H1 (cell line): ENCODE data around the gene GABRG3. TPM values are rescaled to one million over a fixed set of nuclear protein-coding genes. Genes with fewer than 3 reads are reported as not detected.
A peak's percentile ranks its signal among the peaks of the same experiment; 100 is the strongest.

ENCODE experiments used
- CTCF ChIA-PET: fragments of 300-600 bp; sonication (Branson Sonifier 250); formaldehyde crosslinking; loops from one replicate; lab custom pipeline; 2021; ENCODE audit not compliant: partially characterized antibody; lab: Charles Lee
- POLR2A ChIA-PET: fragments of 300-600 bp; sonication (Branson Sonifier 250); formaldehyde crosslinking; loops from one replicate; lab custom pipeline; 2021; ENCODE audit warnings: inconsistent platforms; ENCODE audit not compliant: partially characterized antibody; lab: Charles Lee
- DNase-seq, 2 experiments: peaks; one replicate each; pipeline versions ENCODE4 v3.0.0 to v3.0.0-alpha.2; 2010 to 2022; ENCODE audit warnings: low spot score in 2 of 2, low read depth in 1 of 2, mixed read lengths in 1 of 2
- FAIRE-seq: peaks from 2 replicates; lab custom pipeline; 2011; peaks lifted over from hg19 to GRCh38; lab: Jason Lieb, UNC
- H2AFZ ChIP-seq: 2 replicates; pipeline ENCODE4 v1.8.1; 2012; ENCODE audit warnings: low read length, inconsistent platforms
- H2AK5ac ChIP-seq: 2 replicates; pipeline ENCODE4 v1.6.1; 2013; ENCODE audit warnings: low read depth, low read length
- H2BK120ac ChIP-seq: replicated peaks from 2 replicates; pipeline ENCODE3; 2013; ENCODE audit warnings: low read depth, low read length, inconsistent platforms
- H2BK12ac ChIP-seq: 2 replicates; pipeline ENCODE4 v1.6.1; 2013; ENCODE audit warnings: low read depth, low read length
- H2BK15ac ChIP-seq: 2 replicates; pipeline ENCODE4 v1.6.1; 2013; ENCODE audit warnings: low read length
- H2BK20ac ChIP-seq: 2 replicates; pipeline ENCODE4 v1.6.1; 2013; ENCODE audit warnings: low read length
- H2BK5ac ChIP-seq: 2 replicates; pipeline ENCODE4 v1.6.1; 2013; ENCODE audit warnings: low read depth, low read length
- H3K14ac ChIP-seq: 2 replicates; pipeline ENCODE4 v1.6.1; 2013; ENCODE audit warnings: inconsistent platforms; ENCODE audit not compliant: insufficient read length
- H3K18ac ChIP-seq: 2 replicates; pipeline ENCODE4 v1.6.1; 2013; ENCODE audit warnings: low read length; ENCODE audit errors: extremely low read depth
- H3K23ac ChIP-seq: 2 replicates; pipeline ENCODE4 v1.6.1; 2013; ENCODE audit warnings: inconsistent platforms; ENCODE audit not compliant: insufficient read length
- H3K23me2 ChIP-seq: 2 replicates; pipeline ENCODE4 v1.6.1; 2013; ENCODE audit warnings: low read depth, low read length
- H3K27ac ChIP-seq: 2 replicates; pipeline ENCODE4 v1.6.1; 2011; ENCODE audit warnings: low read depth, low read length, inconsistent platforms
- H3K27me3 ChIP-seq, 4 experiments: replicated peaks in 1 of 4; 1 replicate in 1 of 4; 2 replicates in 3 of 4; pipeline versions ENCODE4 v1.6.1 to v1.8.1; 2011 to 2013; ENCODE audit warnings: low read length in 3 of 4, mild to moderate bottlenecking in 3 of 4, inconsistent platforms in 2 of 4, mixed read lengths in 2 of 4, moderate library complexity in 1 of 4; ENCODE audit not compliant: control insufficient read depth in 3 of 4, insufficient read depth in 3 of 4; ENCODE audit errors: extremely low read depth in 1 of 4
- H3K36me3 ChIP-seq, 4 experiments: 2 replicates each; pipeline versions ENCODE4 v1.6.1 to v1.8.1; 2011 to 2013; ENCODE audit warnings: mild to moderate bottlenecking in 4 of 4, low read length in 3 of 4, moderate library complexity in 2 of 4, control low read depth in 1 of 4, inconsistent platforms in 1 of 4; ENCODE audit not compliant: insufficient read depth in 4 of 4, control insufficient read depth in 2 of 4
- H3K4ac ChIP-seq: replicated peaks from 2 replicates; pipeline ENCODE3; 2013; ENCODE audit warnings: low read length, low read depth, mixed read lengths, inconsistent platforms; ENCODE audit not compliant: insufficient read length
- H3K4me1 ChIP-seq, 4 experiments: replicated peaks in 1 of 4; 1 replicate in 1 of 4; 2 replicates in 3 of 4; pipeline versions ENCODE4 v1.6.1 to v1.8.1; 2011 to 2013; ENCODE audit warnings: low read length in 3 of 4, inconsistent platforms in 2 of 4, mixed read lengths in 1 of 4; ENCODE audit not compliant: insufficient read depth in 4 of 4, control insufficient read depth in 3 of 4
- H3K4me2 ChIP-seq, 2 experiments: 2 replicates each; pipeline versions ENCODE4 v1.6.1 to v1.8.1; 2011 to 2013; ENCODE audit warnings: low read depth in 2 of 2, low read length in 2 of 2, control low read depth in 1 of 2, inconsistent platforms in 1 of 2, mild to moderate bottlenecking in 1 of 2; ENCODE audit not compliant: insufficient read depth in 1 of 2
- H3K4me3 ChIP-seq, 4 experiments: fragments of 200-600, 300-600 bp in 1 of 4; sonication (generic), shearing (Covaris generic), sonication (Bioruptor Twin) in 1 of 4; 2 replicates each; pipeline versions ENCODE4 v1.5.1 to v1.8.1; 2011 to 2016; ENCODE audit warnings: low read length in 4 of 4, low read depth in 3 of 4, control low read depth in 2 of 4, inconsistent platforms in 2 of 4, mild to moderate bottlenecking in 2 of 4, mixed read lengths in 1 of 4, moderate library complexity in 1 of 4; ENCODE audit not compliant: insufficient read depth in 2 of 4; ENCODE audit errors: extremely low read depth in 1 of 4
- H3K56ac ChIP-seq: replicated peaks from 2 replicates; pipeline ENCODE3; 2013; ENCODE audit warnings: low read depth, mild to moderate bottlenecking, mixed read lengths, low read length, inconsistent platforms; ENCODE audit not compliant: insufficient read length
- H3K79me1 ChIP-seq: 2 replicates; pipeline ENCODE4 v1.6.1; 2013; ENCODE audit warnings: low read depth, low read length, control low read depth
- H3K79me2 ChIP-seq, 2 experiments: 2 replicates each; pipeline versions ENCODE4 v1.6.1 to v1.8.1; 2012 to 2013; ENCODE audit warnings: low read length in 2 of 2, mild to moderate bottlenecking in 2 of 2, inconsistent platforms in 1 of 2; ENCODE audit not compliant: insufficient read depth in 2 of 2, control insufficient read depth in 1 of 2
- H3K9ac ChIP-seq, 4 experiments: replicated peaks in 1 of 4; 1 replicate in 1 of 4; 2 replicates in 3 of 4; pipeline versions ENCODE4 v1.6.1 to v1.8.1; 2011 to 2013; ENCODE audit warnings: low read depth in 3 of 4, low read length in 3 of 4, control low read depth in 2 of 4, mild to moderate bottlenecking in 2 of 4, moderate library complexity in 2 of 4, inconsistent platforms in 1 of 4; ENCODE audit errors: extremely low read depth in 1 of 4
- H3K9me3 ChIP-seq, 2 experiments: 2 replicates each; pipeline versions ENCODE4 v1.6.1 to v1.8.1; 2012 to 2013; ENCODE audit warnings: mild to moderate bottlenecking in 2 of 2, moderate library complexity in 2 of 2, control low read depth in 1 of 2, inconsistent platforms in 1 of 2, low read depth in 1 of 2, low read length in 1 of 2, mixed read lengths in 1 of 2; ENCODE audit not compliant: insufficient read depth in 2 of 2
- H4K20me1 ChIP-seq, 2 experiments: replicated peaks in 1 of 2; 2 replicates each; pipeline versions ENCODE3 to v1.8.1; 2011 to 2013; ENCODE audit warnings: inconsistent platforms in 2 of 2, low read length in 2 of 2, mild to moderate bottlenecking in 1 of 2; ENCODE audit not compliant: insufficient read depth in 2 of 2, control insufficient read depth in 1 of 2
- H4K5ac ChIP-seq: 2 replicates; pipeline ENCODE4 v1.6.1; 2013; ENCODE audit warnings: low read length, low read depth, mixed read lengths, inconsistent platforms; ENCODE audit not compliant: insufficient read length
- H4K8ac ChIP-seq: 2 replicates; pipeline ENCODE4 v1.8.0; 2013; ENCODE audit warnings: mild to moderate bottlenecking, moderate library complexity, low read length, inconsistent platforms; ENCODE audit not compliant: insufficient read depth; ENCODE audit errors: extremely low read depth
- H4K91ac ChIP-seq: replicated peaks from 2 replicates; pipeline ENCODE3; 2013; ENCODE audit warnings: low read length, mixed read lengths, inconsistent platforms; ENCODE audit not compliant: insufficient read length
- EP300 ChIP-seq, 2 experiments: IDR thresholded peaks; 1 replicate in 1 of 2; 2 replicates in 1 of 2; pipeline ENCODE4 v1.6.1; 2011 to 2012; ENCODE audit warnings: low read depth in 2 of 2, low read length in 2 of 2, mild to moderate bottlenecking in 2 of 2, borderline replicate concordance in 1 of 2, inconsistent platforms in 1 of 2, moderate library complexity in 1 of 2
- FOSL1 ChIP-seq: IDR thresholded peaks from 2 replicates; pipeline ENCODE4 v1.6.1; 2011; ENCODE audit warnings: mild to moderate bottlenecking, low read depth, low read length, moderate library complexity; ENCODE audit not compliant: insufficient read depth
- JUN ChIP-seq: IDR thresholded peaks from 2 replicates; pipeline ENCODE4 v1.6.1; 2011; ENCODE audit warnings: low read depth, mild to moderate bottlenecking, improper control_type of control experiment, low read length
- KDM4A ChIP-seq: IDR thresholded peaks from one replicate; pipeline ENCODE4 v1.7.1; 2012; ENCODE audit warnings: low read depth, mild to moderate bottlenecking, moderate library complexity, low read length, inconsistent platforms; ENCODE audit not compliant: severe bottlenecking
- NANOG ChIP-seq: IDR thresholded peaks from 2 replicates; pipeline ENCODE4 v1.6.1; 2011; ENCODE audit warnings: low read length, low read depth, mild to moderate bottlenecking, inconsistent platforms; ENCODE audit not compliant: insufficient read depth, poor library complexity, severe bottlenecking
- POU5F1 ChIP-seq: IDR thresholded peaks from 2 replicates; pipeline ENCODE4 v1.6.1; 2011; ENCODE audit warnings: low read depth, mild to moderate bottlenecking, low read length, moderate library complexity
- RXRA ChIP-seq: IDR thresholded peaks from 2 replicates; pipeline ENCODE4 v1.6.1; 2011; ENCODE audit warnings: low read depth, mild to moderate bottlenecking, low read length, moderate library complexity; ENCODE audit not compliant: insufficient read depth
- SP1 ChIP-seq: IDR thresholded peaks from 2 replicates; pipeline ENCODE4 v1.6.1; 2011; ENCODE audit warnings: low read depth, low read length
- TBP ChIP-seq: IDR thresholded peaks from 2 replicates; pipeline ENCODE4 v1.6.1; 2011; ENCODE audit warnings: low read depth, low read length, improper control_type of control experiment
- ZNF274 ChIP-seq: IDR thresholded peaks from 2 replicates; pipeline ENCODE4 v1.7.0; 2012; ENCODE audit warnings: low read length, borderline replicate concordance; ENCODE audit errors: extremely low read depth
- WGBS, 2 experiments: shearing (Covaris generic) in 1 of 2; methylation state at CpG; one replicate each; pipeline versions ENCODE4 v1.1.6 to v1.1.7; 2013 to 2015; ENCODE audit warnings: low lambda C conversion rate in 2 of 2, mixed read lengths in 2 of 2, inconsistent platforms in 1 of 2, low coverage in 1 of 2, missing lambda C conversion rate in 1 of 2; ENCODE audit not compliant: insufficient replicate concordance in 2 of 2, insufficient coverage in 1 of 2, insufficient read length in 1 of 2; ENCODE audit errors: extremely low coverage in 1 of 2, missing lambda C conversion rate in 1 of 2; 5-methylcytosine and 5-hydroxymethylcytosine counted together
- polyA plus RNA-seq, 7 experiments: library from polyadenylated mRNA; depleted of rRNA in 3 of 7; stranded (reverse) in 5 of 7; unstranded in 2 of 7; fragments of >200 nt in 5 of 7; fragments of 200-250 nt in 2 of 7; gene quantifications; 1 replicate in 5 of 7; 2 replicates in 1 of 7; 4 replicates in 1 of 7; pipeline versions ENCODE4 v1.2.1 to v1.2.3, GENCODE V29; 2011 to 2013; ENCODE audit warnings: missing spikeins in 2 of 7, mixed read lengths in 2 of 7
- total RNA-seq: library from RNA; stranded (reverse); fragmentation: NEBNext Ultra II Directional; extraction: Animal tissue kit (Norgen Biotek cat#: 25700); gene quantifications from 2 replicates; pipeline ENCODE4 v1.2.1, GENCODE V29; 2021

GABRG3 gene
- total and polyA plus RNA-seq, 2 of the 8 experiments (the other 6 are each of a cell fraction or from before 2014, with no cell fraction given) = 0.17 to 0.80 TPM

DNA sequence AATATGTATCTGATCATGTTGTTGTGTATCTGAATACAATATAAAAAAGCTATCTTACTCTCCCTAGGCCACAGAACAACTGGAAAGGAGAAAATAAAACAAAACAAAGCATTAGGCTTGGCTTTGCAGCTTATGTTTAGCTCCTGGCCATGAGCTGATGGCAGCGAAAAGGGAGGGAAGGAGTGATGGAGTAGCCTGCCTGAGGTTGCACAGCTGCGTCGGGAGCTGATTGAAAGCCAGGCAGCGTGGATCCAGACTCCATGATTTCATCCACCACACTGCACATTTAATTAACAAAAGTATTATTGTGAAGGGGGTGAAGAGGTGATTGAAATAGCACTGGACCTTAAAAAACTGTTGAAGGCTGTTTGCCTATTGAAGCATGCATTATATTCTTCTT is 212.2 kb downstream of the GABRG3 start:
- Histone ChIP-seq H3K36me3 (no peaks in the 10 kb centered on the region), H2AFZ (0 out of 2 replicates have a peak overlapping the region, but pooled peaks have one; percentile 27), H4K5ac (no peak overlapping the region), H2BK15ac (no peak overlapping the region), H3K27me3 (no peaks in the 10 kb centered on the region; a peak in 1 of 7 replicates), H4K91ac (no peak overlapping the region), H3K56ac (no peak overlapping the region), H3K79me1 (no peaks in the 10 kb centered on the region), H3K4me2 (no peak overlapping the region), H4K20me1 (no peaks in the 10 kb centered on the region), H2BK20ac (no peak overlapping the region), H3K4me3 (no peak overlapping the region), H3K4me1 (peaks cover 0 to 3% (median 0%) of the 10 kb centered on the region in 4 experiments; a peak in 1 of 7 replicates), H2AK5ac (no peak overlapping the region), H3K18ac (no peak overlapping the region), H3K23ac (no peak overlapping the region), H3K23me2 (no peaks in the 10 kb centered on the region), H2BK5ac (no peak overlapping the region), H3K79me2 (no peaks in the 10 kb centered on the region), H3K27ac (no peak overlapping the region), H2BK120ac (no peak overlapping the region), H3K9ac (no peak overlapping the region), H3K9me3 (peaks cover under 1 to 2% of the 10 kb centered on the region in 2 experiments; a peak in 1 of 4 replicates), H4K8ac (no peak overlapping the region), H3K4ac (no peak overlapping the region), H2BK12ac (no peak overlapping the region), H3K14ac (no peak overlapping the region)
- CTCF ChIA-PET = interaction anchor here (0.6 to 1.4 kb wide), 3 partner anchors 15 to 955 kb away, joined by 3 to 4 read pairs (median 3); no protein-coding TSS in a partner anchor
- FAIRE-seq (no peak), DNase-seq (no peak)
- WGBS, 2 experiments = 92% methylated on average over 4 of the region's 4 CpGs; no CpG with 5 or more reads in 1 of the 2 experiments
- POLR2A ChIA-PET = no interaction called here
- TF ChIP-seq TBP = no peak
- no peak for TF ChIP-seq RXRA
- no peak for TF ChIP-seq POU5F1
- no peak for TF ChIP-seq EP300 (IDR thresholded peaks at IDR 0.05; ENCODE audit: borderline replicate concordance in 1 of 2, low read depth in 2 of 2, low read length in 2 of 2)
- no peak for TF ChIP-seq NANOG
- TF ChIP-seq JUN = no peak
- no peak for TF ChIP-seq ZNF274
- no peak for TF ChIP-seq FOSL1
- no peak for TF ChIP-seq KDM4A
- no peak for TF ChIP-seq SP1
